ENCODE data around the gene KLF7.

DNA sequence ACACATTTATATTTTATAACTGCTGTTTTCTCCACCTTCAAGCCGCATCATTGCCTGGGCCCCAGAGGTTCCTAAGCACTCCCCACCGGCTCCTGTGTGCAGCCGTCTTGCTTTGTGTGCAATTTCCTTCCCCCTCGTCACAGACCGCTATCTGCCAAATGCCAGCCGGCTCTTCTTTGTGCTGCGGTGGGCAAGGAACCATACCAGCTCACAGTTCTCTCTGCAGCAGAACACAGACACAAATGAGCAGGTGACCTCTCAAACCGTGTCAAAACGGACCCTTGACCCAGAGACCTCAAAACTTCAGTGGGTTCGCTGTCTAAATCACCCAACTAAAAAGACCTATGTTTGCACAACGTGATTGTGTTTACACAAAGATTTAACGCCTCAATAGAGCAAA, 58.2 kb downstream of the KLF7 start:
- TF ChIP-seq, protein P1, sequence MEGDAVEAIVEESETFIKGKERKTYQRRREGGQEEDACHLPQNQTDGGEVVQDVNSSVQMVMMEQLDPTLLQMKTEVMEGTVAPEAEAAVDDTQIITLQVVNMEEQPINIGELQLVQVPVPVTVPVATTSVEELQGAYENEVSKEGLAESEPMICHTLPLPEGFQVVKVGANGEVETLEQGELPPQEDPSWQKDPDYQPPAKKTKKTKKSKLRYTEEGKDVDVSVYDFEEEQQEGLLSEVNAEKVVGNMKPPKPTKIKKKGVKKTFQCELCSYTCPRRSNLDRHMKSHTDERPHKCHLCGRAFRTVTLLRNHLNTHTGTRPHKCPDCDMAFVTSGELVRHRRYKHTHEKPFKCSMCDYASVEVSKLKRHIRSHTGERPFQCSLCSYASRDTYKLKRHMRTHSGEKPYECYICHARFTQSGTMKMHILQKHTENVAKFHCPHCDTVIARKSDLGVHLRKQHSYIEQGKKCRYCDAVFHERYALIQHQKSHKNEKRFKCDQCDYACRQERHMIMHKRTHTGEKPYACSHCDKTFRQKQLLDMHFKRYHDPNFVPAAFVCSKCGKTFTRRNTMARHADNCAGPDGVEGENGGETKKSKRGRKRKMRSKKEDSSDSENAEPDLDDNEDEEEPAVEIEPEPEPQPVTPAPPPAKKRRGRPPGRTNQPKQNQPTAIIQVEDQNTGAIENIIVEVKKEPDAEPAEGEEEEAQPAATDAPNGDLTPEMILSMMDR (conservative IDR thresholded peaks at IDR 0.05; ENCODE audit: low read depth, low read length): no peak
- TF ChIP-seq EZH2 (IDR thresholded peaks at IDR 0.05; ENCODE audit: low read length, unreplicated experiment): no peak

All from PC-3 (cell line).